HL-60 (cell line): ENCODE data around the gene TAL1.

Experiments
- CTCF ChIP-seq: IDR thresholded peaks from one replicate; pipeline ENCODE4 v1.5.1; 2011; ENCODE audit warnings: low read length, control low read depth, inconsistent platforms; ENCODE audit not compliant: insufficient read depth
- POLR2AphosphoS5 ChIP-seq: IDR thresholded peaks from 2 replicates; pipeline ENCODE4 v1.6.1; 2012; ENCODE audit warnings: low read depth
- REST ChIP-seq: IDR thresholded peaks from 2 replicates; pipeline ENCODE4 v1.6.1; 2012; ENCODE audit warnings: low read depth; ENCODE audit not compliant: insufficient replicate concordance
- SPI1 ChIP-seq: IDR thresholded peaks from 2 replicates; pipeline ENCODE4 v1.6.1; 2012; ENCODE audit warnings: low read depth, mild to moderate bottlenecking, borderline replicate concordance

GRCh38 chr1:47225430-47226100 is 6.5 kb downstream of the TAL1 start:
- TF ChIP-seq CTCF (no peak), REST (no peak), POLR2AphosphoS5 (no peak), SPI1 (no peak)
